ENCODE results near the gene TCF7L1. TPM values are rescaled to one million over a fixed set of nuclear protein-coding genes. Genes with fewer than 3 reads are reported as not detected.
"Not testable (repeated sequence)": the region's sequence is repeated elsewhere in the genome, so short reads cannot be mapped to it uniquely, and the experiment has no call there.

Gene TCF7L1
- polyA plus RNA-seq, 1 donor, result 50.7 TPM

DNA sequence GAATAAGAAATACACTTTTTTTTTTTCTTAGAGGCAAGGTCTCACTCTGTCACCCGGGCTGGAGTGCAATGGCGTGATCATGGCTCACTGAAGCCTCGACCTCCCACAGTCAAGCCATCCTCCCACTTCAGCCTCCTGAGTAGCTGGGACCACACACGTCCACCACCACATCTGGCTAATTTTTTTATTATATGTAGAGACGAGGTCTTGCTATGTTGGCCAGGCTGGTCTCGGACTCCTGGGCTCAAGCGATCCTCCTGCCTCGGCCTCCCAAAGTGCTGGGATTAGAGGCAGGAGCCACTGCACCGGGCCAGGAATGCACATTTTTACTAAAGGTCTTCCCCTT, 192.2 kb downstream of the TCF7L1 start:
- no peak for DNase-seq

DNA sequence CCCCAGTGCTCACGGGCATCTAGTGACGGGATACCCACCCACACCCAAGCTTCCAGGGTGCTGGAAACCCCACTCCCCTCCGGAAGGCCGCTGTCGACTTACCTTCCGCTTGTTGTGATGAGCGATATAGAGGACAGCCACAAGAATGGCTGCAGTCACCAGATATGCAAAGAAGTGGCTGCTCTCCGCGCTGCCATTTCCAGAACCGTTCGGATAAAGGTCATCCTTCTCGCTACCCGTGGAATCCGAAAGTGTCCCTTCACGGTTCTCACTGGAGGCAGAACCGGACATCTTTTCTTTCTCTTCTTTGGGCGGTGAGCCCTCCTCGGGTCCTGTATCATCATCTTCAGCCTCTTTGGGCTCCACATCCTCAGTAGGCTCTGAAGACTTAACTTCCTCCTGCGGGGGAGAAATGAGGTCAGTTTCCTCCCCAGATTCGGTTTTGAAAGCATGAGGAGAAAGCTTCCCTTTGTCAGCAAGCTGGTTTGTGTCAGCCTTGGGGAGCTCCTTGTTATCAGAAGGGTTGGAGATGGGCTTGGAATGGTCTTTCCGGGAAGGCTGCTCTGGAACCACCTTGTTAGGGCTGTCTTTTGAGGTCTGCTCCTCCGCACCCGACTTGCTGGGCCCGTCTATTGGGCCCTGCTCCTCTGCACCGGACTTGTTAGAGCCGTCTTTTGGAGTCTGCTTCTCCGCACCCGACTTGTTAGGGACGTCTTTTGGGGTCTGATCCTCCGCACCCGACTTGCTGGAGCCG, 193.4 kb downstream of the TCF7L1 start:
- DNase-seq, result no peak

DNA sequence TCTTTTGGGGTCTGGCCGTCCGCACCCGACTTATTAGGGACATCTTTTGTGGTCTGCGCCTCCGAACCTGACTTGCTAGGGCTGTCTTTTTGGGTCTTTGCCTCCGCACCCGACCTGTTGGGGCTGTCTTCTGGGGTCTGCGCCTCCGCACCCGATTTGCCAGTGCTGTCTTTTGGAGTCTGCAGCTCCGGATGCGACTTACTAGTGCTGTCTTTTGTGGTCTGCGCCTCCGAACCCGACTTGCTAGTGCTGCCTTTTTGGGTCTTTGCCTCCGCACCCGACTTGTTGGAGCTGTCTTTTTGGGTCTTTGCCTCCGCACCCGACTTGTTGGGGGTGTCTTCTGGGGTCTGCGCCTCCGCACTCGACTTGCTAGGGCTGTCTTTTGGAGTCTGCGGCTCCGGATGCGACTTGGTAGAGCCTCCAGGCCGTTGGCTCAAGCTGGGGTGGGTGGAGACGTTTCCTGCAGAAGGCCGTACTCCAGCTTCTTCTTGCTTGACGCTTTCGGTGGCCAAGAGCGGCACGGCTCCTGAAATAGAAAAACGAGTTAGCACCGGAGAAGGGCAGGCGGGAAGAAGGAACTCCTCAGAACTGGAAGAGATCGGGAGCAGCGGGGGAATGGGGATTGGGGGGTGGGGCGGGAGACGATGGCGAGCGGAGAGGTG, 194.1 kb downstream of the TCF7L1 start:
- no peak for DNase-seq

DNA sequence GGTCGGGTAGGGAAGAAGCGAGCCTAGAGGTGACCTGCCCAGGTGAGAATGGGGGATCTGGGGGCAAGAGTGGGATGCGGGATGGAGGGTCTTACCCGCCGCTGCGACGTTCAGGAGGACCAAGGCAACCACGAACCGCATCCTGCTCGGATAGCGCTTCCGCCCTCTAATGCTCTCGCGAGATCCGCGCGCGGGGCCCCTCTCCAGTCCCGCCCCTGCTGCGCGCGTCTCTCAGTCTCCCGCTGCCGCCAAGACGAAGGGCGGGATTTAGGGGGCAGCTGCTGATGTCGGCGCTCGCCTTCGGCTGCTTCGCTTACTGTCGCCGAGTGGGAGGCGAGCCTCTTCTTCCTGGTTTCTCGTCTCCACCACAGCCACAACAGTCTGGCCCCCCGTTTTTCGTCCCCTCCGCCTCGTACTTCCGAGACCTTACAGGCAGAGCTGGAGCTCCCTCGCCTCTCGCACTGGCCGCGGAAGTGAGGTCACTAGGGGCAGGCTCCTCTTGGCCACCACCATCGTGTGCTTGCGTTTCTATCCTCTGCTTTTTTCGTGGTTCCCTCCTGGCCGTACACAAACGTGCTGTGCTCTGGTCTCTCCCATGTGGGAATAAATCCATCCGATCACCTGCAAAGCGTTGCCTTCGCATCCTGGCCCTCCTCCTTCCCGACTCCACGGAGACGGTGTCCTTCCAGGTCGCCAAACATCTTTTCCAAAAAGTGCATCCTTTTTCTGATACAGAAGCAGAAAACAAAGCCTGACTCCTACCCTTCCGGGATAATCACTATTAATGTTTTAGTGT, 194.8 kb downstream of the TCF7L1 start, which contains the start of gene TGOLN2:
TSS of gene TGOLN2 (minus strand) at position 168 of the 796 bp plus-strand sequence. CDS start at position 141, 27 bp downstream.
- DNase-seq, result peak; percentile 93

DNA sequence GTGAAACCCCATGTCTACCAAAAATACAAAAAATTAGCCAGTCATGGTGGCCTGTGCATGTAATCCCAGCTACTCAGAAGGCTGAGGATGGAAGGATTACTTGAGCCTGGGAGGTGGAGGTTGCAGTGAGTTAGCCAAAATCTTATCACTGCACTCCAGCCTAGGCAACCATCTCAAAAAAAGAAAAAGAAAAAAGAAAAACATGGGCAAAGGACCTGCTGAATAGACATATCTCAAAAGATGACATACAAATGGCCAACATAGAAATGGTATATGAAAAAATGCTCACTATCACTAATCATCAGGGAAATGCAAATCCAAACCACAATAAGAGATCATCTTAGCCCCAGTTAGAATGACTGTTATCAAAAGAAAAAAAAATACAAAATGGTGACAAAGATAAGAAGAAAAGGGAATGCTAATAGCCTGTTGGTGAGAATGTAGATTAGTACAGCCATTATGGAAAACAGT, 196.0 kb downstream of the TCF7L1 start:
- DNase-seq, result no peak

DNA sequence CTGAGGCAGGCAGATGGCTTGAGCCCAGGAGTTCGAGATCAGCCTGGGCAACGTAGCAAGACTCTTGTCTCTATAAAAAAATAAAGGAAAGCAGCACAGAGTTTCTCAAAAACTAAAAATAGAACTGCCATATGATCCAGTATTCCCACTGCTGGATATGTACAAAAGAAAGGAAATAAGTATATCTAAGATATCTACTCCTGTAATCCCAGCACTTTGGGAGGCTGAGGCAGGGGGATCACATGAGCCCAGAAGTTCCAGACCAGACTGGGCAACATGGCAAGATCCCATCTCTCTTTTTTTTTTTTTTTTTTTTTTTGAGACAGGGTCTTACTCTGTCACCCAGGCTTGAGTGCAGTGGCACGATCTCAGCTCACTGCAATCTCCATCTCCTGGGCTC, 196.5 kb downstream of the TCF7L1 start:
- DNase-seq, result not testable (repeated sequence)

DNA sequence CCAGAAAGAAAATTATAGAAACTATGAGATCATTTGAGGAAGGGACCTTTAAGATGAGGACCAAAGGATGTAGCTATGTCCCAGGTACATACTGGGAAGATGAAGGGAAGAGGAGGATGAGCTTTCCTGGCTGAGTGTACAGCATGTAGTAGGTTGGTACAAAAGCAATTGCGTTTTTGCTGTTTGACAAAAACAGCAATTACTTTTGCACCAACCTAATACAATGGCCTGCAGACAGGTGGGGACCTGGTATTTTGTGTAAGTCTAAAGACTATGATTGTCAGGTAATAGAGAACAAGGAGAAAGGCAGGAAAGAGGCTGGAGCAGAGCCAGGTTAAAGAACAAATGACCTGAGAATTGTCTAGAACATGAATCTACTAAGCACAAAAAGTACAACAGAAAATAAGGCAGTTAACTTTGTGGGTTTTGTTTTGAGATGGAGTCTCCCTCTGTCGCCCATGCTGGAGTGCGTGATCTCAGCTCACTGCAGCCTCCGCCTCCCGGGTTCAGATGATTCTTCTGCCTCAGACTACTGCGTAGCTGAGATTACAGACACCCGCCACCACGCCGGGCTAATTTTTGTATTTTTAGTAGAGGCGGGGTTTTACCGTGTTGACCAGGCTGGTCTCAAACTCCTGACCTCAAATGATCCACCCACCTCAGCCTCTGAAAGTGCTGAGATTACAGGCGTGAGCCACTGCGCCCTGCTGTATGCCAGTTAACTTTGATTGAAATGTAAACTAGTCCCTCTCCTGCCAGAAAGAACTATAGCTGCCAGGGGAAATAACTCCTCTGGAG, 197.8 kb downstream of the TCF7L1 start:
- DNase-seq, result no peak

DNA sequence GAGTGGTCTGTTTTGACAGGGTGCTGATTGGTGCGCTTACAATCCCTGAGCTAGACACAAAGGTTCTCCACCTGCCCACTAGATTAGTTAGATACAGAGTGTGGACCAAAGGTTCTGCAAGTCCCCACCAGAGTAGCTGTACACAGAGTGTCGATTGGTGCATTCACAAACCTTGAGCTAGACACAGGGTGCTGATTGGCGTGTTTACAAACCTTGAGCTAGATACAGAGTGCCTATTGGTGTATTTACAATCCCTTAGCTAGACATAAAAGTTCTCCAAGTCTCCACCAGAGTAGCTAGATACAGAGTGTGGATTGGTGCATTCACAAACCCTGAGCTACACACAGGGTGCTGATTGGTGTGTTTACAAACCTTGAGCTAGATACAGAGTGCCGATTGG, 200.7 kb downstream of the TCF7L1 start:
- not testable (repeated sequence) for DNase-seq

DNA sequence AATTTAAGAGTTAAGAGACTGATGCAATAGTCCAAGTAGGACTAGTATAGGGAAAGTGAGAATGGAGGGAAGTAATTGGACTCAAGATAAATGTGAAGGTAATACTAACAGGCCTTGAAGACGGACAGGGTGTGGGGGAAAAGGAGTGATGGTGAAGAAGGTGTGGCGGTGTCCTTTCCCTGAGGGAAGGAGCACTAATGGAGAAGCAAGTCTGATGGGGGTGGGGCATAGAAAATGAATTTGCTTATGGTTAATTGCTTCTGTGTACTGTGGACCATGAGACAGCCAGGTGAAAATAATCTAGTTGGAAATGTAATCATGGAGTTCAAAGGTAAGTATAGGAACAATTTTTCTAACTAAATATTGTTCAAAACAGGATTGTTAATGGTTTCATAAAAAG, 201.7 kb downstream of the TCF7L1 start:
- DNase-seq, result no peak

DNA sequence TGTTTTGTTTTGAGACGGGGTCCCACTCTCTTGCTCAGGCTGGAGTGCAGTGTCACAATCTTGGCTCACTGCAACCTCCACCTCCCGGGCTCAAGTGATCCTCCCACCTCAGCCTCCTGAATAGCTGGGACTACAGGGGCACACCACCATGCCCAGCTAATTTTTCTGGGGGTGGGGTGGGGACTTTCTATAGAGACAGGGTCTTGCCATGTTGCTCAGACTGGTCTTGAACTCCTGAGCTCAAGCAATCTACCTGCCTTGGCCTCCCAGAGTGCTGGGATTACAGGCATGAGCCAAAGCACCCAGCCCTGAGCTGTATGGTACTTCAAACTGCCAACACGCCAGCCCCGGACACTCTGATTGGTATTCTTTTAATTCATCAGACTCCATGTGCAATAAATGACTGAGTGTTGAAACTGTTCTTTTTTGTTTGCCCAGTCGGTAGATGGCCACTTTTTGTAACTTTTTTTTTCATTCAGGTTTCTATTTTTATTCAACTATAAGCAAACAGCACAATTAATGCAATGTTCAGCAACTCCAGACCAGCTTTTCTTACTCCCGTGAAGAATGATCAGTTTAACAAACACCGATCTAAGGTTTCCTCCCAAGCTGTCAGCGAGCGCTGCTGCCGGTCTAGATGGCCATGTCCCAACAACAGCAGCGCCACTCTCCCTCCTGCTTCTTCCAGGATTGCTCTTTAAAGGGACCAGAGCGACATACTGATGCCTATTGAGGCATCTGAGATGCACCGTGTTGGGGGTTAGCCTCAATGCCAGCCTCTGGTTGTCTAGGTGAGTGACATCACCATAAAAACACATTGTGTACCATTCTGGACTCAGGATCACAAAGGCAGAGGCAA, 207.1 kb downstream of the TCF7L1 start:
- DNase-seq, result no peak

DNA sequence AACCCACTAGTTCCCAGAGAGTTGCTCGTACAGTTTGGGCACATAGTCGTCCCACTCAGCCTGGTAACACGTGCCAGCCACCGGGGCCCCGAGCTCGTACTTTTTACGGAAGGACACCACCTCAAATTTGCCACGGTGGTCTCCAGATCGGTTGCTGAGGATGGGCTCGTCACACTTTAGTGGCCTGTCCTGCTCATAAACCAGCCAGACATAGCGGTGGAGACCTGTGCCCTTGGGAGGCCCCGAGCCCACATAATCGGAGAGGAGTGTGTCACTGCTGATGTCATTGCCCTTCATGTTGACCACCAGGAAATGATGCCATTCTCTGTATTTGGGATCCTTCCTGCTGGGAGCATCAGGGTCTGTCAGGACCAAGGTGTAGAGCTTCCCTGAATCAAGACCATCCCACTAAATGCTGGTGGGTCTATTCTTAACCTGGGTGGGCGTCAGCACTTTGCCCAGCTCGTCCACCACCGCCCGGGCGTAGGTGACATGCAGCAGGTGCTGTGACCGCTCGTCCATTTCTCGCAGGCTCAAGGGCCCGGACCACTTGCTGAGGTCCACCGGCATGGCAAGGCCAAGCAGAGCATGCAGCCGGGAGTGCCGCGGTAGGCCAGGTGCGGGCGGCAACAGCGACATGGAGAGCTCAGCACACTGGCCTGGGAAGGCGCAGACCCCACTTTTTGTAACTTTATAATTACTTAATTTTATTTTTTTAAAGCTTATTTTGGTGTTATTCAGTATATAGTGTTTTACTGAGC, 208.3 kb downstream of the TCF7L1 start:
- no peak for DNase-seq

DNA sequence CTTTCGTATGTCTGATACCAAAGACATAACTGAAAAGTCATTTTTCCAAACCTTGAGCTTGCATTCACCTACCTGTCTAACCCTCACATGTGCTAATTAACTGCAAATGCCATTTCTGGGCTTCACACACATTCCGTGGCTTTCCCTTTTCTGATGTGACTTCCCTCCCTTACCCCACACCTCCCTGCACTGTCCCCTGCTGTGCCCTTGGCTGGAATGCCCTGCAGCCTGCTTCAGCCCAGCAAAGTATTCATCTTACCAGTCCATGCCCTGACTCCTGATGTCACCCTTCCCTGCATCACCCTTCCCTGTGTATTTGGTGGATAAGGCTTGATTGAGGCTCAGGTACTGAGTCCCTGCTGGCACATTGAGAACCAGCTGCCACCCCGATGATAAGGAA, 209.0 kb downstream of the TCF7L1 start:
- DNase-seq, result no peak

DNA sequence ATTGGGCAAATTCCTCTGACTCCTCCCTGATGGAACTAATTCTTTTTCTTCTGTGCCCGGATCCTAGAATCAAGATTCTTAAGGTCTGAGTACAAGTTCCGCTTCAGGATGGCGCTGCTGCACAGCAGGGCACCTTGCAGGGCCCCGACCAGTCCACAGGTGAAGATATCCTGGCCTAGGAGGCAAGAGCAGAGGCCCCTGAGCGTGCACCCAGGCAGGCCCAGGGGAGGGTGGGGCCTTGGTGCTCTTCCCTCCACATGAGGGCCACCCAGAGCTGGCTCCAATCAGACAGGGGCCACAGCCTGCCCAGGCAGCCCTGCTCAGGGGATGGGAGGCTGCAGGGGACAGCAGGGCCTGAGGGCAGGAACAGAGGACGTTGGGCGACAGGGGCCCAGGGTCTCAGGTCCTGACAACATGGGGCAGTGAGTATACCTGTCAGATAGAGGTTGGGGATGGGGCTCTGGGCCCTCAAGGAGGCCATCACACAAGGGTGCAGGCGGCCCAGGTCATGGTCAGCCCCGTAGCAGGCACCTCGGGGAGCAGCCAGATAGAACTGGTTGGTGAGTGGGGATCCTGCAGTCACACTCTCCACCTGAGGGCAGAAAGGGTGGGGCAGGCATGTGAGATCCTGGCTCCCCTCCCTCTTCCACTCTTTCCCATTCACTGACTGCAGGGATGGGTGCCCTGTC, 210.2 kb downstream of the TCF7L1 start:
- DNase-seq, result not testable (repeated sequence)

DNA sequence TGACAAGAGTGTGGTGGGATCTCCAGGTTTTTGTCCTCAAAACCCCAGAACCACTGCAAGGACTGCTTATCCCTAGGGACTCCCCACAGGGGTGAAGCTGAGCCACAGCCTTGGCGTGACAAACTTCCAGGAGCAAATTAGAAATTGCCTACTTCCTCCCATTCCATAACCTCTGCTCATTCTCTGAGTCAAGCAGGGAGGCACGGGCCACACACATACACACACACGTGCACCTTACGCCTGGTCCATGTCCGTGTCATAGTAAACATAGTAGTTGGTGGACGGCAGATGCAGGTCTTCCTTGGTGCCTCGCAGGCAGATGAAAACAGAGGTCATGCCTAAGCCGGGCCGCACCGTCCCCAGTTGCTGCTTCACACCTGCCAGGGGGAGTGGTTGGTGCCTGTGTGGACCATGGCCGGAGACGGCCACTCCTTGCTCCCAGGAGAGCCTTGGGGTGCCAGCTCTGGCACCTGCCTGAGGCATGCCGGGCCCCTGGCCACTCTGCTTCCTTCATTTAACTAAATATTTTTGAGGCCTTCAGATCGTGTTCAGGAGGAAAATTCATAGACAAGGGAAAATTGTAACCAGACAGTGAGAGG, 211.3 kb downstream of the TCF7L1 start:
- DNase-seq, result no peak

DNA sequence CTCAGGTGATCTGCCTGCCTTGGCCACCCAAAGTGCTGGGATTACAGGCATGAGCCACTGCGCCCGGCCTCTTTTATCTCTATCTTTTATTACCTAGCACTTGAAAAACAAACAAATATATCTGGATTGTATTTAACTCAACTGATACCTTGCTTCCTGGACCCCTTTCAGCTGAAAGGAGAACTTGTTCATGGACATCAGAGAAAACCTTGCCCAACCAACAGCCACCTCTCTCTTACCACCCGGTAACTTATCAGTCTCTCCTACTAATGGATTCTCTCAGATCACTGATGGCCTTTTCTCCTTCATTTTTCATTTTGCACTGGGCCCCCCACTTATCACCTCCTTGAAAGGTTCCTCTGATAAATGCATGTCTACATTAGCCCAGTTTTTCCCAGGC, 214.4 kb downstream of the TCF7L1 start:
- DNase-seq, result no peak

DNA sequence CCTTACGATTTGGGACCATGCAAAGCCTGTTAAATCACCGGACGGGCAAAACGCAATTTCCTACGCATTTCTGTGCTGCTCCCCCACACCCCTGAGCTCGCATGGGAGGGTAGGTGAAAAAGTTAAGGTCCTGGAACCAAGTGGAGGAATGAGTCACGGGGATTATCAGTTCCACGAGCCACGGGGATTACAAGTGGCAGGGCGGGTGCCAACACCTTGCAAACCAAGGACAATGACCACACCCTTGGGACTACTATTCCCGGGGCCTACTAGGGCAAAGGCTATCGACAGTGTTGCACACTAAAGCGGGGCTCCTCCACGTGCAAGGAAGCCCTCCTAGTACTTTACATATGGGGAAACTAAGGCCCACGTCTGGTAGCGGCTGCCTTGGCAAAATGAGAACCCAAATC, 220.7 kb downstream of the TCF7L1 start:
- DNase-seq, result no peak

DNA sequence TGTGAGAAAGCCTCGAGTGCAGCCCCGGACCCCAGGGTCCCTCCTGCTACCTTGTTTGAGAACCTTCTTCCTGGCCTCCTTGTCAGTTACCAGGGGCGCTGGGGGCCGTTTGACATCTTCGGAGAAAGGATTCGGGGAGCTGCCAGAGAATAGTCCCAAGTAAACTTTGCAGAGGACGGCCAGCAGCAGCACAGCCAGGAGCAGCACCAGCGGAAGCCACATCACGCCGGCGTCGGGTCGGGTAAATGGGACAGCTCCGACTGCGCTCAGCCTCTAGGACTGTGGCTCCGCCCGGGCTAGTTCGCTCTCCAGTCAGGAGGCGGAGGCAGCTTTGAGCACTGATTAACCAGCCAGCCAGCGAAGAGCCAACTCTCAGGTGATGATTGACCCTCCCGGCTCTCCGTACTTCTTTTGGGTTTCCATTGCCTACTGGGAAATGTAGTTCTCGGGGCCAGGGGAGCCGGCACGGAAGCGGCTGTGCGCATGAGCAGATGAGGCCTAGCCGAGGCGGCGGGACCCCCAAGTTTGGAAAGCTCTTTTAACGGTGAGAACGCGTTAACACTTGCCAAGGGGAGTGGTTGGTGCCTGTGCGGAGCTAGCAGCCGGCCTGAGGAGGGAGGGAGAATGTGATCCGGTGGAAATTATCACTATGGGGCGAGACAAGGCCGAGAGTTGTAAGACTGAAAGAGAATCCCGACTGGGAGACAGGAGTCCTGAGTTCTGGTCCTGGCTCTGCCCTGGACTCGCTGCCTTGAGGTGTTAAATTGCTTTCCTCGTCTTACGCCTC, 221.3 kb downstream of the TCF7L1 start, which contains the start of the genes ELMOD3 and RETSAT:
TSS of gene ELMOD3 (plus strand) at position 484 of the 787 bp plus-strand sequence. CDS start 2,430 bp downstream, outside the sequence.
TSS of gene RETSAT (minus strand) at position 243 of the 787 bp plus-strand sequence. CDS start at position 222, 21 bp downstream.
- peak; percentile 100 for DNase-seq

DNA sequence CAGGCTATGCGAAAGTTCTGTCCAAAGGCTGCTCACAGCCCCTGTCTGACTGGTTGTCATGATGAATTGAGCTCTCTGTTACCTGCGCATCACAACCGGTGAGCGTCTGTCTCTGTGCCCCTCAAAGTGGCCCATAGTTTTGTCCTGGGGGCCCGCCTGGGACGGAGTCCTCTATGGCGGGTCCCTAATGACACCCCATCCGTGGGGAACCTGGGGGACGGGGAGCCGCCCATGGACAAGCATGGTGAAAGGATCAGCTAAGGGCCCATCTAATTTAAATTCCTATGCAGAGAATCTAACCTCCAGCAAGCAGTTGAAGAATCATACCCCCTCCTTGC, 221.8 kb downstream of the TCF7L1 start:
- no peak for DNase-seq

Data from left kidney (tissue), 2 donors.